ENCODE data around the gene SDCBP2. TPM values are rescaled to one million over a fixed set of nuclear protein-coding genes. Genes with fewer than 3 reads are reported as not detected.

Gene SDCBP2
- polyA plus RNA-seq (2012; ENCODE audit: low read depth, missing spikeins), result 0.77 TPM

DNA sequence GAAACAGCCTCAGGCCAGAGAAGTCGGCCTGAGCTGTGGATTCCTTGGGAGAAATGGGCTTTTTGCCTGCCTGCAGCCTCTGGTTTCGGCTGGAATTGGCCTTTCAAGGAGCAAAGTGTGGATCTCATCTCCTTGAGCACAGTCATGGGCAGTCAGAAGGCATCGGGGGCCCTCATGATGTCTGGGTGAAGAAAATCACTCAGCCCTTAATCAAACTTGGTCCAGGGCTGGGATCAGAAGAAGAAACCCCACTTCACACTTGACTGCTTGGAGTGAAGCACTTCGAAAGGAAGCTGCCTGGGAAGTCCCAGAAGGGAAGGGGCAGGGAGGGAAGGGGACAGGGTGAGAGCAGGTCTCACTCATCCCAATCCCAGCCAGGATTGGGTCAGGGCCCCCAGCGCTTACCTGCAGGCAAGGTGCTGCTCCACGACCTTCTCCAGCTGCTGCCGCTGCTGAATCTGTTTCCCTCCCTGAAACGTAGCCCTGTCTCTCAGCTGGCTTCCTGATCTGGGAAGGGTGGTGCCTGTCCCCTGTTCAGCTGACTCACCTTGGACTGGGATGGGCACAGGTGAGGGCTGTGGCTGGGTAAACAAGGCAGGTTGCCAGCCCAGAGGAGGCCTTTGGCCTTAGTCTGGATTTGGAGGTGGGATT is at the start of gene SDCBP2:
Gene SDCBP2 (minus strand): TSS at position 460 of the 651 bp plus-strand sequence. CDS start 8,723 bp downstream, outside the sequence.
- no peak for FAIRE-seq
- TF ChIP-seq TAF1 (IDR thresholded peaks at IDR 0.05; ENCODE audit: low read depth, low read length) (no peak), POLR2A (IDR thresholded peaks at IDR 0.05; ENCODE audit: low read depth, low read length) (no peak), PAX5 (IDR thresholded peaks at IDR 0.05; ENCODE audit: insufficient read depth, low read length, severe bottlenecking) (no peak), POU2F2 (IDR thresholded peaks at IDR 0.05; ENCODE audit: low read depth, low read length) (no peak), SPI1 (IDR thresholded peaks at IDR 0.05; ENCODE audit: low read depth, low read length) (no peak)
- DNase-seq (ENCODE audit: insufficient read length, low spot score), result no peak

DNA sequence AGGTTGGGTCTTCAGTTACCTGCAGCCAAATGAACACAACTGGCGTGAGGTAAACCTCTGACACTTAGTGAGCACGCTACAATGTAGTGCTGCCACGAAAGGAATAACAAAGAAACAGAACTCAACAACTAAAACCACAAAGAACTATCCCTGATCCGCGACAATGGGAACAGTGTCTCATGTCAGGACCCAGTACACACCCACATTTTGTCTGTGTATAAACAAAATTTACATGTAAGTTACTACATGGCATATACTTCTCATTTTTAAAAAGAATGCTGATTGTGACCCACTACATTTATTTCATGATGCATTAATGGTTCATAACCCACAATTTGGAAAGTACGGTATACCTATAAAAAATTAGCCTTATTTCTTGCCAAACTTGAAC is 49.8 kb upstream of the SDCBP2 start:
- FAIRE-seq, result no peak
- DNase-seq (ENCODE audit: insufficient read length, low spot score), result no peak
- no peak for TF ChIP-seq POLR2AphosphoS5 (IDR thresholded peaks at IDR 0.05; ENCODE audit: low read depth, low read length)
- TF ChIP-seq TAF1 (IDR thresholded peaks at IDR 0.05; ENCODE audit: low read depth, low read length), result no peak
- no peak for TF ChIP-seq POU2F2 (IDR thresholded peaks at IDR 0.05; ENCODE audit: low read depth, low read length)
- TF ChIP-seq POLR2A (IDR thresholded peaks at IDR 0.05; ENCODE audit: low read depth, low read length), result no peak
- no peak for TF ChIP-seq SPI1 (IDR thresholded peaks at IDR 0.05; ENCODE audit: low read depth, low read length)
- TF ChIP-seq PAX5 (IDR thresholded peaks at IDR 0.05; ENCODE audit: insufficient read depth, low read length, severe bottlenecking), result no peak

GRCh38 chr20:1377984-1378734 is 49.2 kb upstream of the SDCBP2 start:
- DNase-seq (ENCODE audit: insufficient read length, low spot score), result no peak
- no peak for FAIRE-seq
- TF ChIP-seq TAF1 (IDR thresholded peaks at IDR 0.05; ENCODE audit: low read depth, low read length) (no peak), PAX5 (IDR thresholded peaks at IDR 0.05; ENCODE audit: insufficient read depth, low read length, severe bottlenecking) (no peak), POLR2A (IDR thresholded peaks at IDR 0.05; ENCODE audit: low read depth, low read length) (no peak), SPI1 (IDR thresholded peaks at IDR 0.05; ENCODE audit: low read depth, low read length) (no peak), POU2F2 (IDR thresholded peaks at IDR 0.05; ENCODE audit: low read depth, low read length) (no peak), POLR2AphosphoS5 (IDR thresholded peaks at IDR 0.05; ENCODE audit: low read depth, low read length) (no peak)

DNA sequence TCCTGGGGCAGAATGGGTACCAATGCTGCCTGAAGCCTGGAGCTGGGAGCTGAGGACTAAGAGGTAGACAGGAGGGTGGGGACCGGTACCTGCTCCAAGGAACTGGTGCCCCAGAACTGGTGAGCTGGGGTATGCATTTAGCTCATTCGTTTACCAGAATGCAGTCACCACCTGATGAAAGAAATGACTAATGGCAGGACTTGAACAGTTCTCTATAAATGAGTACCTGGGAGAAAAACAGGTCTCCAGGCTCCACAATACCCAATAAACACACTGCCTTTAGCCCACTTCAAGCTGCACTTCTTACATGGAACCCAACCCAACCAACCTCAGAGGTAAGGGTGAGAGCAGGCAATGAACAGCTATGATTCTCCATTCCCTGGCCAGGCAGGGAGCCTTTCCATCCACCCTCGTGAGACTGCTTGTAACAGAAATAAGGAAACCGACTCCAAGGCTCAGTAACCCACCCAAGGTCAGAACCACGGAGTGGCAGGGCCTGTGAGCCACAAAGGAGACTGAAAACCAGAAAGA is 48.5 kb upstream of the SDCBP2 start:
- DNase-seq (ENCODE audit: insufficient read length, low spot score), result no peak
- FAIRE-seq, result no peak
- peak; percentile 45; the same call in 1 of the 2 replicates for TF ChIP-seq POLR2A (IDR thresholded peaks at IDR 0.05; ENCODE audit: low read depth, low read length)
- TF ChIP-seq PAX5 (IDR thresholded peaks at IDR 0.05; ENCODE audit: insufficient read depth, low read length, severe bottlenecking), result no peak
- TF ChIP-seq SPI1 (IDR thresholded peaks at IDR 0.05; ENCODE audit: low read depth, low read length), result peak; percentile 35; the same call in 1 of the 2 replicates
- peak; percentile 80; the same call in 1 of the 2 replicates for TF ChIP-seq POU2F2 (IDR thresholded peaks at IDR 0.05; ENCODE audit: low read depth, low read length)
- TF ChIP-seq POLR2AphosphoS5 (IDR thresholded peaks at IDR 0.05; ENCODE audit: low read depth, low read length), result peak; percentile 35; the same call in 1 of the 2 replicates
- no peak for TF ChIP-seq TAF1 (IDR thresholded peaks at IDR 0.05; ENCODE audit: low read depth, low read length)

GRCh38 chr20:1376408-1377270 is 47.7 kb upstream of the SDCBP2 start:
- no peak for TF ChIP-seq POLR2AphosphoS5 (IDR thresholded peaks at IDR 0.05; ENCODE audit: low read depth, low read length)
- no peak for TF ChIP-seq POLR2A (IDR thresholded peaks at IDR 0.05; ENCODE audit: low read depth, low read length)
- no peak for TF ChIP-seq PAX5 (IDR thresholded peaks at IDR 0.05; ENCODE audit: insufficient read depth, low read length, severe bottlenecking)
- TF ChIP-seq SPI1 (IDR thresholded peaks at IDR 0.05; ENCODE audit: low read depth, low read length), result peak; percentile 93
- no peak for TF ChIP-seq POU2F2 (IDR thresholded peaks at IDR 0.05; ENCODE audit: low read depth, low read length)
- no peak for TF ChIP-seq TAF1 (IDR thresholded peaks at IDR 0.05; ENCODE audit: low read depth, low read length)
- DNase-seq (ENCODE audit: insufficient read length, low spot score) (no peak), FAIRE-seq (no peak)

GRCh38 chr20:1376007-1376406 is 47.1 kb upstream of the SDCBP2 start:
- no peak for FAIRE-seq
- DNase-seq (ENCODE audit: insufficient read length, low spot score), result no peak
- TF ChIP-seq POLR2A (IDR thresholded peaks at IDR 0.05; ENCODE audit: low read depth, low read length) (no peak), SPI1 (IDR thresholded peaks at IDR 0.05; ENCODE audit: low read depth, low read length) (no peak), POU2F2 (IDR thresholded peaks at IDR 0.05; ENCODE audit: low read depth, low read length) (no peak), TAF1 (IDR thresholded peaks at IDR 0.05; ENCODE audit: low read depth, low read length) (no peak), PAX5 (IDR thresholded peaks at IDR 0.05; ENCODE audit: insufficient read depth, low read length, severe bottlenecking) (no peak), POLR2AphosphoS5 (IDR thresholded peaks at IDR 0.05; ENCODE audit: low read depth, low read length) (no peak)

DNA sequence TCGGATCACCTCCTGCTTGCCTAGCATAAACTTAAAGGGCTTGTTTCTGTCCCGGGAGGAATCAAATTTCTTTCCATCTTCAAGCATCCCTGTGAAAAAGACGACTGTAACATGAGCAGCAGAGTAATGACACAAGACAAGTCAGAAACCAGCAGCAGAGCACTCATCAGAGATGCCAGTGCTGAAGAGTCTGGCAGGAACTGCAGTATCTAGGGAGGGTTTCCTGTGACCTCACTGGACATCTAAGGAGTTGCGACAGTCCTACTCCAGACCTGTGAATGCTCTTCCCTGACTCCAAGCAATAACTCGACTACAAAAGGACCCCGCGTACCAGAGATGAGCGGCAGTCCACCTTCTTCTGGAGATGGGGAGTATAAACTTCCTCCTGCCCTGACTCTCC is 46.6 kb upstream of the SDCBP2 start:
- FAIRE-seq, result no peak
- no peak for DNase-seq (ENCODE audit: insufficient read length, low spot score)
- TF ChIP-seq POLR2AphosphoS5 (IDR thresholded peaks at IDR 0.05; ENCODE audit: low read depth, low read length) (no peak), POU2F2 (IDR thresholded peaks at IDR 0.05; ENCODE audit: low read depth, low read length) (no peak), POLR2A (IDR thresholded peaks at IDR 0.05; ENCODE audit: low read depth, low read length) (no peak), PAX5 (IDR thresholded peaks at IDR 0.05; ENCODE audit: insufficient read depth, low read length, severe bottlenecking) (no peak), SPI1 (IDR thresholded peaks at IDR 0.05; ENCODE audit: low read depth, low read length) (no peak), TAF1 (IDR thresholded peaks at IDR 0.05; ENCODE audit: low read depth, low read length) (no peak)

DNA sequence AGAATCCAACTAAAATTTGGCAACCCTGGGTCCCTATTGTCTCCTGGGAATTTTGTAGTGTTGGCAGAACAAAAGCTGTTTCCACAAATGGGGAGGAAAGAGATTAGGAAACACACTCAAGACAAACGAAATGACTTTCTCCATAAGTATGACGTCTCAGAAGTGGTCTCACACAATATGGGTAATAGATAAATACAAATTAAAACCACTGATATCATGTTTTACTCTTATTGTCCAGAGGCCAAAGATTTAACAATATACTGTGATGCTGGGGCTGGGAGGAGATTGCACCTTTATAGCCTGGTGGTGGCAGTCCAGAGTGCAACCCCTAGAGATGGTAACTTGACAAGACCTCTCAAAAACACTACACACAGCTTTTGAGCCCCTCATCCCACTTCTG is 45.3 kb upstream of the SDCBP2 start:
- DNase-seq (ENCODE audit: insufficient read length, low spot score), result no peak
- TF ChIP-seq TAF1 (IDR thresholded peaks at IDR 0.05; ENCODE audit: low read depth, low read length) (no peak), POU2F2 (IDR thresholded peaks at IDR 0.05; ENCODE audit: low read depth, low read length) (no peak), SPI1 (IDR thresholded peaks at IDR 0.05; ENCODE audit: low read depth, low read length) (no peak), PAX5 (IDR thresholded peaks at IDR 0.05; ENCODE audit: insufficient read depth, low read length, severe bottlenecking) (no peak), POLR2AphosphoS5 (IDR thresholded peaks at IDR 0.05; ENCODE audit: low read depth, low read length) (no peak)
- no peak for FAIRE-seq
